MCF 10A (cell line): ENCODE measurements around the gene RAD51B. TPM values are rescaled to one million over a fixed set of nuclear protein-coding genes. Genes with fewer than 3 reads are reported as not detected.

Experiments
- BruUV-seq: library from RNA; stranded (reverse); fragments of 400-500 nt; replicated peaks from 2 replicates; lab custom pipeline; 2021; lab: Mats Ljungman, UMichigan
- CTCF ChIA-PET: fragments of 300-600 bp; sonication (Branson Sonifier 250); formaldehyde crosslinking; extraction: SDS; loops from one replicate; lab custom pipeline; 2021; ENCODE audit warnings: antibody characterized with exemption, inconsistent platforms; lab: Yijun Ruan, JAX
- POLR2A ChIA-PET: fragments of 300-600, 350-650 bp; sonication (Branson Sonifier 250); formaldehyde crosslinking; extraction: SDS; loops from one replicate; lab custom pipeline; 2020; ENCODE audit warnings: antibody characterized with exemption, inconsistent platforms; lab: Yijun Ruan, JAX
- DNase-seq: peaks from one replicate; pipeline ENCODE4 v3.0.0-alpha.2; 2018; ENCODE audit not compliant: unreplicated experiment
- H3K27ac Mint-ChIP-seq: one replicate; pipeline ENCODE4 v1.8.0; 2022; ENCODE audit warnings: mild to moderate bottlenecking, low read depth, mixed read lengths; ENCODE audit not compliant: unreplicated experiment
- H3K27me3 Mint-ChIP-seq: one replicate; pipeline ENCODE4 v1.8.0; 2022; ENCODE audit warnings: mixed read lengths; ENCODE audit not compliant: insufficient read depth, unreplicated experiment
- H3K36me3 Mint-ChIP-seq: one replicate; pipeline ENCODE4 v1.8.0; 2022; ENCODE audit warnings: mild to moderate bottlenecking, moderate library complexity, mixed read lengths; ENCODE audit not compliant: insufficient read depth, unreplicated experiment
- H3K4me1 Mint-ChIP-seq: one replicate; pipeline ENCODE4 v1.8.0; 2022; ENCODE audit warnings: mixed read lengths; ENCODE audit not compliant: insufficient read depth, unreplicated experiment
- H3K4me3 Mint-ChIP-seq: one replicate; pipeline ENCODE4 v1.8.0; 2022; ENCODE audit warnings: mild to moderate bottlenecking, moderate library complexity, mixed read lengths; ENCODE audit not compliant: unreplicated experiment
- H3K9me3 Mint-ChIP-seq: one replicate; pipeline ENCODE4 v1.8.0; 2022; ENCODE audit warnings: mixed read lengths; ENCODE audit not compliant: unreplicated experiment
- CTCF ChIP-seq: fragments of 200-600 bp; IDR thresholded peaks from one replicate; pipeline ENCODE4 v1.8.0; 2022; ENCODE audit warnings: antibody characterized with exemption, mild to moderate bottlenecking; ENCODE audit not compliant: unreplicated experiment
- intact Hi-C: fragments of 100-400 bp; cut with micrococcal nuclease; formaldehyde crosslinking; loops from 2 replicates; pipeline ENCODE4 v1.14.1; 2022
- total RNA-seq: library from RNA; stranded (reverse); gene quantifications from 2 replicates; pipeline ENCODE4 v1.2.3, GENCODE V29; 2022

RAD51B gene
- total RNA-seq, 1 experiment from 2014 or later, result 14.6 TPM

GRCh38 chr14:68106905-68107304, 287.3 kb downstream of the RAD51B start:
- peaks cover under 1% of the 10 kb centered on the region for H3K36me3 Mint-ChIP-seq
- CTCF ChIA-PET, result no interaction called here
- no peak for TF ChIP-seq CTCF
- H3K4me3 Mint-ChIP-seq, result no peak overlapping the region
- POLR2A ChIA-PET, result interaction anchor here (0.7 to 1.4 kb wide), 2 partner anchors 27 to 34 kb away, joined by 3 to 4 read pairs; no protein-coding TSS in a partner anchor
- H3K9me3 Mint-ChIP-seq, result peaks cover 8% of the 10 kb centered on the region
- H3K27me3 Mint-ChIP-seq, result no peaks in the 10 kb centered on the region
- DNase-seq, result no peak
- BruUV-seq, result no TSS peak
- H3K4me1 Mint-ChIP-seq, result peaks cover 21% of the 10 kb centered on the region
- H3K27ac Mint-ChIP-seq, result no peak overlapping the region
- intact Hi-C loops, result no loop called here

GRCh38 chr14:68109132-68109900, 289.7 kb downstream of the RAD51B start:
- DNase-seq, result no peak
- Mint-ChIP-seq H3K27me3 (no peaks in the 10 kb centered on the region), H3K4me1 (peaks cover 15% of the 10 kb centered on the region), H3K36me3 (no peaks in the 10 kb centered on the region), H3K4me3 (no peak overlapping the region), H3K27ac (no peak overlapping the region), H3K9me3 (no peaks in the 10 kb centered on the region)
- no peak for TF ChIP-seq CTCF
- intact Hi-C loops, result no loop called here
- ChIA-PET POLR2A (interaction anchor here (0.7 kb wide), 1 partner anchor 167 kb away, joined by 3 read pairs; no protein-coding TSS in a partner anchor), CTCF (no interaction called here)
- BruUV-seq, result no TSS peak

- Mint-ChIP-seq H3K4me1 (peaks cover 10% of the 10 kb centered on the region), H3K36me3 (no peaks in the 10 kb centered on the region), H3K27ac (no peak overlapping the region), H3K4me3 (no peak overlapping the region), H3K9me3 (no peaks in the 10 kb centered on the region), H3K27me3 (no peaks in the 10 kb centered on the region)
- intact Hi-C loops, result no loop called here
- no peak for TF ChIP-seq CTCF
- POLR2A ChIA-PET, result interaction anchor here (0.6 to 1.7 kb wide), 6 partner anchors 10 to 715 kb away, joined by 3 to 5 read pairs (median 3); no protein-coding TSS in a partner anchor
- CTCF ChIA-PET, result no interaction called here
- no peak for DNase-seq
- no TSS peak for BruUV-seq
These were observed 291.7 kb downstream of the RAD51B start for GRCh38 chr14:68111097-68111852.

DNA sequence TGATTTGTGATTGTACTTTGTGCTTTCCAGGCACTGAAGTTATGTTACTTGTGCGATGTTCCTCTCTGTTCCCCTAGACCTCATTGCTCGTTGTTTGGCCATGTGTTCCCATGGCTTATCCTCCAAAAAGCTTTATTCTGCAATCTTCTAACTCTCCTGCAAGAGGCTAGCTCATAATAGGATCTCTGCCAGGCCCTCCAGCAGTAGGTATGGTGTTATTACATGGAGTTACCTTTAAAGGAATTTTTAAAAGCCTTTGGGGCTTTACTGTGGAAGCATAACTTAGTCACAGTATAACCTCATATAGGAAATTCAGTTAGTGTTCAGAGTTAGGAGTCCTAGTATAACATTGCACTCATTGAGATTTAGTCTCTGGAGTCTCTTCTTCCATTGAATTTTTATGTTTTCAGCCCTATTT, 292.3 kb downstream of the RAD51B start:
- DNase-seq, result no peak
- H3K4me1 Mint-ChIP-seq, result peaks cover 10% of the 10 kb centered on the region
- BruUV-seq, result no TSS peak
- no peak for TF ChIP-seq CTCF
- no peak overlapping the region for H3K4me3 Mint-ChIP-seq
- ChIA-PET CTCF (no interaction called here), POLR2A (interaction anchor here (0.6 to 1.7 kb wide), 6 partner anchors 9 to 715 kb away, joined by 3 to 5 read pairs (median 4); no protein-coding TSS in a partner anchor)
- no peak overlapping the region for H3K27ac Mint-ChIP-seq
- H3K9me3 Mint-ChIP-seq, result no peaks in the 10 kb centered on the region
- H3K36me3 Mint-ChIP-seq, result no peaks in the 10 kb centered on the region
- intact Hi-C loops, result no loop called here
- no peaks in the 10 kb centered on the region for H3K27me3 Mint-ChIP-seq
